ENCODE results near the gene FRMD6.

FRMD6 gene

GRCh38 chr14:51674294-51675002 lies 22.7 kb downstream of the FRMD6 start:
- no peak for DNase-seq

- no peak for DNase-seq
Observed at GRCh38 chr14:51676549-51676948, 24.8 kb downstream of the FRMD6 start.

GRCh38 chr14:51677266-51677665 lies 25.6 kb downstream of the FRMD6 start:
- no peak for DNase-seq

DNA sequence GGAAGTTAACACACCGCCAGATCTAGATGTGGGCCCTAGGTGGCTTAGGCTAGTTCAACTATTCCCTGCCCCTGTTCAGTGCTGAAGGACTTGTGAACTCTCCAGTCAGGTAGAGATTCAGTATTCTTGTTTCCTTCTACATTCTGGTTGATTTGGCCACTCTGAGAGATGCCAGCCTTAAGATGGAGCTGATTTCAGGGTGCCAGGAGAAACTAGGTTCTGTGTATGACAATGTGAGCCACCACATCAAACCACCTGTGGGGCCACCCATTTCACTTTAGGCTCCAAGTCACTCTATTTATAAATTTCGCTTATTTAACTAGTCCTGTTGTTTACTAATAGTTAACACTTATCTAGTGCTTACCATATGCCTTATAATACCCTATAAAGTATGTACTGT lies 26.0 kb downstream of the FRMD6 start:
- no peak for DNase-seq

- no peak for DNase-seq
Observed at GRCh38 chr14:51680031-51680430, 28.3 kb downstream of the FRMD6 start.

DNA sequence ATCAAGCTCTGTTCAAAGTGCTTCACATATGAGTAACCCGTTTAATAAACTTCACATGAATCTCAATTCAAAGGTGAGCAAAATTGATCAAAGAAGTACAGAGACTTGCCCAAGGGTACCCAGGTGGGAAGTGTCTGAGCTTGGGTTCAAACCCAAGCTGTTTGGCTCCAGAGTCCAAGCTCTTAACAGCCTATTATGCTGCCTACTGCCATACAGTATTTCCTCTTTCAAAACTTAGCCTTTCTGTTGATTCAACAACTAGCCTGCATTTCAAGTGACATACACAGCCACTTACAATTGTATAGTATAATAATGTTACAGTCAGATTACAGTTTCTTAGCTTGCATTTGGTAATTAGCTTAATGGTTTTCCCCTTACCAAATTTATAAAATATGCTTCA lies 29.7 kb downstream of the FRMD6 start:
- DNase-seq = no peak

- no peak for DNase-seq
Observed at GRCh38 chr14:51682411-51682810, 30.7 kb downstream of the FRMD6 start.

- no peak for DNase-seq
Observed at GRCh38 chr14:51684760-51685159, 33.0 kb downstream of the FRMD6 start.

- DNase-seq = no peak
Observed at GRCh38 chr14:51691176-51691575, 39.5 kb downstream of the FRMD6 start.

GRCh38 chr14:51692646-51693045 lies 40.9 kb downstream of the FRMD6 start:
- DNase-seq = no peak

GRCh38 chr14:51697848-51698247 lies 46.1 kb downstream of the FRMD6 start:
- DNase-seq = no peak

DNA sequence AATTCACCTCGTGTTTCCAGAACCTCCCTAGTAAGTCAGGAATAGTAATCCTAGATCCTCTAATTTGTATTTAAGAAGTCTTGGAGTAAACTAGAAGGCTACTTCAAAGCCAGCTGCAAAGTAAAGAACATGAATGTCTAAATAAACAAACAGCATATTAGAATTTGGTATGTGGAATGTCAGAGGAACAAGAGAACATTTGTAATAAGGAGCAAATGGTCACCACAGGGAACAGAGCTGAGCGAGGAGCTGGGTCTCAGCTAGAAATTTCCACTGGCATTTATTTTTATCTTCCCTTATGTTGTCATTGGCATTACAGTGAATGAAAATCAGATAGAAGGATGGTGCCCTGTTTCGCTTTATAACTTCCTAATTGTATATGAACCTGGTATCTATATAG lies 50.2 kb downstream of the FRMD6 start:
- no peak for DNase-seq

DNA sequence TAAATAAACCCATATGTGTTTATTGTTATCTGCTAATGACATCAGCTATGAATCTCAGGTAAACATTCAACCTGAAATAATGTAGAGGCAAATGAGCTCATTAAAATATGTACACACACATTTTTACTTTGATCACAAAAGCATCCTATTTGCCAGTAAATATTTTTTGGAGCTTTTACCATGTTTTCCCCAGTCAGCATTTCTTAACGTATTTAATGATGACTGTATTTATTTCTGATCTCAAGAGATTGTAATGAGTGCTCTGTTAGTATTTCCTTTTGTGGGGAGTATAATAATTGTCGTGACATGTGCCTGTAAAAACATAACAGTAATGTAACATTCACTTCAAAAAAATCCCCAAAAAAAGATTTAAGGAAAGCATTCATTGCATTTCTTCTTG lies 52.1 kb downstream of the FRMD6 start:
- no peak for DNase-seq

DNA sequence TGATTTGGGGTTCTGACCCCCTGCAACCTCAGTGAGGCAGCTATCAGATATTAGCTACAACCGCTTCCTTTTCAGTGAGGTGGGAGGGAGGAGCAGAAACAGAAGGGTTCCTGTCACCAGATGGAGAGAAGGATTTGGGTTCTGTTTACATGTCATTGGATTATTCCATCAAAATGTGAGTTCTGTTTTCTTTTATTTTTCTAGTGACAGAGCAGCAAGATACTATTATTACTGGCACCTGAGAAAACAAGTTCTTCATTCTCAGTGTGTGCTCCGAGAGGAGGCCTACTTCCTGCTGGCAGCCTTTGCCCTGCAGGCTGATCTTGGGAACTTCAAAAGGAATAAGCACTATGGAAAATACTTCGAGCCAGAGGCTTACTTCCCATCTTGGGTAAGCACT lies 52.8 kb downstream of the FRMD6 start:
- DNase-seq = no peak

DNA sequence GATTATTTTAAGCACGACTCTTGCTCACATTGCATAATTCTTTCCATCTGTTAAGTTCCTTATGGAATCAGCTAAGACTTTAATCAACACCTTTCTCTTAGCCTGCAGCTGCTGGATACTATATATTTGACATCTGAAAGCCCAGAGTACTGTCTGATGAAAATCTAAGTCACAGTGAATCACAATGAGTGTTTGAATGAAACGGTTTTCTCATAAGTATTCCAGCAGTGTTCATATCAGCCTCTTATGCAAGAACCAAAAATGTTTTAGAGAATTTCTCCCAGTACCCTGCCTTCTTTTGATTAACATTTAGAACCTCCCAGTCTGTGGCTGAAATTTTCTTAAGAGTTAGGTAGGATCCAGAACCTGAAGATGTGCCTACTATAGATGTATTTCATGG lies 55.6 kb downstream of the FRMD6 start:
- DNase-seq = no peak

DNA sequence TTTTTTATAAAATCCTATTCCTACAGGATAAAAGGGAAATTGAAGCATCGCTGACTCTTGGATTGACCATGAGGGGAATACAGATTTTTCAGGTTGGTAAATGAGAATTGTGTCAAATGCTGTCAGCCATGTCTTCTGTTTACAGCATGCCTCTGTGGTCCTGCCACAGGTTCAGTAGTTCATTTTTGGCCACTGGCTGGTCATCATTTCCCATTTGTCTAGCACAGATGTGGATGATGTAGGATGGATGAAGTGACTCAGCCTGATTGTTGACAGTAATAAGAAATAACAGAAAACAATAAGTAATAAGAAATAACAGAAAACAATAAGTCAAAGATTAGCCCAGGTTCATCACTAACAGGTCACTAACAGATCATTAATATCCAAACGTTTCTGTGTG lies 59.8 kb downstream of the FRMD6 start:
- DNase-seq = no peak

DNA sequence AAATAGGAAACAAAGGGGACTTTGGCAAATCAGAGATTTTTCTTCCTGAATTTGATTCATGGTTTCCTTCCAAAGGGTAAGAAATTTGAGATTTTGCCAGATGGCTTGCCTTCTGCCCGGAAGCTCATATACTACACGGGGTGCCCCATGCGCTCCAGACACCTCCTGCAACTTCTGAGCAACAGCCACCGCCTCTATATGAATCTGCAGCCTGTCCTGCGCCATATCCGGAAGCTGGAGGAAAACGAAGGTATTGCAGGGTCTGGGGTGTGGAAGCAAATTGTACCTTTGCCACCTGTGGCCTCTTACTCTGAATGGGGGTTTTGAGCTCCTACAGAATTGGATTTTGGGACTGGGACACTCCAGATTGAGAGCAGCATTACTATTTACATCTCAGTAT lies 63.5 kb downstream of the FRMD6 start:
- DNase-seq = no peak

DNA sequence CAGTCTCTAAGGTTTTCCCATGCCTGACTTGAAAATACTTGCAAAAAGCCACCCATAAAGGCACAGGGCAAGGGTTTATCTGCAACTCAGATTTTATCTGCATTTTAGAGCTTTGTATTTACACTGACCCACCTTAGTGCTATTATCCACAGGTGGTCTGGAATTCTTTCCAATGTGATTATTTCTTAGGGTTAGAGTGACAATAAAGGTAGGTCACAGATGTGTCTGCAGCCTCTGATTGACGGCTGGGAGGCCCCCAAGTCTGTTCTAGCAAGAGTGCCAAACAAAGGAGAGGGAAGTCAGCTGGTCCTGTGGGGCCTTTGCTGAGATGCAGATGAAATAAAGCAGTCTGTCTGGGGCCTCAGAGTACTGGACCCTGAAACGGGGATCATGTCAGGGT lies 64.0 kb downstream of the FRMD6 start:
- DNase-seq = no peak

DNA sequence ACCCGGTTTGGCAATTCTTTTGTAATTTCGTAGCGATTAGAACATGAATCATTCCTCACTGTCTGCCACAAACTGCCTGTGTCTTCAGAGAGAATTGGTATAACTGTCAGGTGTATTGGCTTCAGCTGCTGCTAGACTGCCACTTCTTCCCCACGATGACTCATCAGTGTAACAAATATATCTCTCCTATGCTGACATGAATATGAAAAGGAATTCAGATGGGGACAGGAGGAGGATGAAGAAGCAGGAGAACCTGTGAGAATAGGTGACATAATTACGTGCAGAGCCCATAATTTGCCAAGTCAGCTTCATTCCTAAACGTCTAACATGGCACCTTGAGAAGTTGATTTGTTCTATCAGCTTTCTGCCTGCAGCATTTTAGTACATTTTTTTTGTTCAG lies 64.9 kb downstream of the FRMD6 start:
- DNase-seq = no peak

GRCh38 chr14:51717766-51718165 lies 66.1 kb downstream of the FRMD6 start:
- no peak for DNase-seq

- no peak for DNase-seq
Observed at GRCh38 chr14:51719955-51720354, 68.2 kb downstream of the FRMD6 start.

GRCh38 chr14:51723990-51724389 lies 72.3 kb downstream of the FRMD6 start:
- DNase-seq = no peak

DNA sequence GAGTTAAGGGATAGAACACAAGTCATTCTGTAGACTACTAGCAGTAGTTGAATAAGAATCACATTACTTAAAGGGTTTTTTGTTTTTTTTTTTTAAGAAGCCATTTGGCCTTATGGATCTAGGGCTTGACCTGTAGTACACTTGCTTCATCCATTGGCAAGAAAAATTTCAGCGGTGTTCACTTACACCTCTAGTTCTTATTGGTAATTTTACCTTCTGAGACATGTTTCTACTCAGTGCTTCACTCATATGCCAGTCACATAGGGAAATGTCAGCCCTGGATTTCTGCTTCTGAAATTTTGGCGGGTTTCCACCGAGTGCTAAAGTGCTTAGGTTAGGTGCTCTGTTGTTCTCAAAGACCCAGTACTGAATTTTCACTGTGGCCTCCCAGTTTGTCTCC lies 72.9 kb downstream of the FRMD6 start:
- DNase-seq = no peak

GRCh38 chr14:51725061-51725460 lies 73.4 kb downstream of the FRMD6 start:
- no peak for DNase-seq

DNA sequence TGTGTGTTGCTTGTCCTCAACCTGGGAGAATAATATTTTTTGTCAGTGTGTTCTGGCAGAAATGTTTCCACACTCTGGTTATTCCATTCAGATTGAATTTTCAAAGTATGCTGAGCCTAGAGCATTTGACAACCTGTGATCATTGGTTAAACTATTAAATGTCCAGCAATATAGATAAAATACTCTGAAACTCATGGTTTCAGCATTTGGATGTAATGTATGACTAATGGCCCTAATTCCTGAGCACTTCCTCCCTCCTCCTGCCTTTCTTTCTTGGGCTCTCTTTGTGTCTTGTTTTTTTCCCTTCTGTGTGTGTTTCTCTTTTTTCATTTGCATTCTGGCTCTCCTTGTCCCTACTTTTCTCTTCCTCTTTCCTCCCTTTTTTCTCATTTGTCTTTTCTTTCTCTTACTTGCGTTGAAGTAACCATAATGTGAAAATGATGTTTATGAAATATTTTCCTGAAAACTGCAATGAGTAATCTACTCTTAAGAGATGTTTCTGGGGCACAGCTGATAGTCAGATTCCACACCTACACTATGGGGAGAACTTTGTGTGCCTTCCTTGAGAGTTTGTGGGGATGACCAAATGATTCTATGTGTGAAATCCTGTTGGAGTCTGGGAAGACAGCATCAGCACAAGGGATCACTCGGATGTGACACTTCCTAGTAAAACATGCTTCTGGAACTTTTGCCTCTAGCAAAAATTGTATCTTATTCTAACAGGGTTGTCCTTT lies 74.6 kb downstream of the FRMD6 start:
- DNase-seq = no peak
